HG03460 (cell line): ENCODE results near the gene MAP4K4.
A peak's percentile ranks its signal among the peaks of the same experiment; 100 is the strongest.

Experiments used
- ATAC-seq: cut with Tn5 transposase; IDR thresholded peaks from one replicate; pipeline ENCODE4 v1.9.1; 2021; ENCODE audit not compliant: unreplicated experiment

The MAP4K4 gene

DNA sequence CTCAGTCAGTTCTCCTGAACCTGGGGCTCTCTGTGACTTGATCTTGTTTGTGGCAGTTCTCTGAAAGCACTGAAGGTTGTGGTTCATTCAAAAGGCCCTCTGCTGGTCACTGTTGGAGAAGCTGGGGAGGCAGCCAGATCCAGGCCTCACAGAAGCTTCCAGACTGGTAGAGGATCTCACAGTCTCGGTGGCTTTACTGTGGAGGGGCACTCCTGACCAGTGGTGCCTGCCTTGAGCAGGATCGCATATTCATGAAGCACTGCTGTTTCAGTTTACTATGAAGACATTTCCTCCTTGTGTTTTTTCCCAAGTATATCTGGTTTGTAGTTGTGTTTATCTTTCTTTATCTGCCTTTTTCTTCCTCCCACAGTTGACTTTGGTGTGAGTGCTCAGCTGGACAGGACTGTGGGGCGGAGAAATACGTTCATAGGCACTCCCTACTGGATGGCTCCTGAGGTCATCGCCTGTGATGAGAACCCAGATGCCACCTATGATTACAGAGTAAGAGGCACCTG is 133.9 kb downstream of the MAP4K4 start:
- ATAC-seq = peak; percentile 56

DNA sequence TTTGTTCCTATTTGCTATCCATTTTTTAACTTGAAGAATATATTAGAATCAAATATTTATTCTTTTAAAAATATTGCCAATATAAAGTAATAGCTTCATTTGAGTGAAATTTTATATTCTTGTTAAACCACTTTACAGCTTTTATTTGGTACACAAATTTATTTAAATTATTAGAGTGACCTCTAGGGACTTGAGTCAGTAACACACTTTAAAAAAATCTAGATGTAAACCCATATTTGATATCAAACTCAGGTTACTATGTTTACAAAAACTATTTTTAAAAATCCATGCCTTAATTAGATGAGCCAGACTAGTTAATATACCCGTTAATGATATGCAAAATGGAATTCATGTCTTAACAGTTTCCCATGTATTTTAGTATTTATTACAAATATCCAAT is 134.6 kb downstream of the MAP4K4 start:
- no peak for ATAC-seq

DNA sequence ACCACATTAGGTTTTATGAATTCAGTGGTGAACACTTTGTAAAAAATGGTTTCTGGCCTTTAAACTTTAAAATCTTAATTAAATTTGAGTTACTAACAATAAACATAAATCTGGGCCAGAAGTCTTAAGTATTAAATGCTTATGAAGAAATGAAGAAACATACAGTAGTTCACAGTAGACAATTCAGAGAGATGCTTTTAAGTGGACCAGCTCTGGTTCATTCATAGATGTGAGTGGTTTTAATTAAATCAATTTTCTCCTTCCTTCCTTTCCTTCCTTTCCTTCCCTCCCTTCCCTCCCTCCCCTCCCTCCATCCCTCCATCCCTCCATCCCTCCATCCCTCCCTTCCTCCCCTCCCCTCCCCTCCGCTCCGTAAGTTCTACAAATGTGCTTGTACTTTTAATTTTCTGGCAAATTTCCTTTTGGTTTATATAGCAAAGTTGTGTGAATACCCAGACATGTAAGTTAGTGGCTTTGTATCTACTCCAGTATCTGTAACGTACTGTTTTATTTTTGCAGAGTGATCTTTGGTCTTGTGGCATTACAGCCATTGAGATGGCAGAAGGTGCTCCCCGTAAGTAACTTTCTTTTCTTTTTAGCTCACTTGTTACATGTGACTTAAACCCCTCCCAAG is 136.5 kb downstream of the MAP4K4 start:
- ATAC-seq = no peak

DNA sequence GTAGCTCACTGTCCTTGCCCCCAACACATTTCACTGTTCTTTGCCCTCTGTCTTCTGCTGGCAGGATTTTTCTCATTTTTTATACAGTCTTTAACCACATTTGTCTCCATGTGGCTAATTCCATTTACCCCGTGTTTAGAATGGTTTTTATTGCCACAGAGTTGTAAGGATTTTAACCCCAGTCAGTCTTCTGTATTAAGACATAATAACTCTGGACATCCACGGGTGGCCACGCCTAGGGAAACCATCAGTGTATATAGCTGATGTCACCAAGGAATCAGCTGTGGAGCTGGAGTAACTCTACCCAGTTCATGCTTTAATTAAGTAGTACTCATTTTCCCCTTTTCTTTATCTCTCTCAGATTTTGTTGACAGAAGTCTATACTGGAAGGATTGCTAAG is 139.8 kb downstream of the MAP4K4 start:
- ATAC-seq = no peak

DNA sequence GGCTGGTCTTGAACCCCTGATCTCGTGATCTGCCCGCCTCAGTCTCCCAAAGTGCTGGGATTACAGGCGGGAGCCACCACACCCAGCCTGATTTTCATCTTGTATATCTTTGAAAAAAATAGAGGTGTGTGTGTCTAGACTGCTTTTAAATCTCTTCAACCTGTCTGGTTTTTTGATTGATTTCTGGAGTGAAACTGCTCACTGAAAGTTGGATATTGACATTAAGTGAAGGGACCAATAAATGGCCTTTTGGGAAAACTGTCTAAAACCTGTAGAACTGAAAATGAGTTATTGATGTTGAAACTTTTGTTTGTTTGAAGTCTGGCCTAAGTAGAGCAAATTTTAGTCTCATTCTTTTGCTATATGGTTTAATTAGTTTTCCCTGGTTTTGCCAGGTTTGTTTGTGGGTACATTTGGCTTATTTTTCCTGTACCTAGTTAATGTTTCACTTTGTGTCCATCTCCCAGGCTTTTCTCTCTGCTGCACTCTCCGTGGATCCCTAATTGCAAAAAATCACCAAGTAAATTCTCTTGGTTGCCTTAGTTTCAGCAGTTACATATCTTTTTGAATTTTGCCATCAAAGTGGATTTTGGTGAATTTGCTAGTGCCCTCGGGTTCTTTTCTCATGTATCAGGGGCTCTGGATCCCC is 144.3 kb downstream of the MAP4K4 start:
- ATAC-seq = no peak

DNA sequence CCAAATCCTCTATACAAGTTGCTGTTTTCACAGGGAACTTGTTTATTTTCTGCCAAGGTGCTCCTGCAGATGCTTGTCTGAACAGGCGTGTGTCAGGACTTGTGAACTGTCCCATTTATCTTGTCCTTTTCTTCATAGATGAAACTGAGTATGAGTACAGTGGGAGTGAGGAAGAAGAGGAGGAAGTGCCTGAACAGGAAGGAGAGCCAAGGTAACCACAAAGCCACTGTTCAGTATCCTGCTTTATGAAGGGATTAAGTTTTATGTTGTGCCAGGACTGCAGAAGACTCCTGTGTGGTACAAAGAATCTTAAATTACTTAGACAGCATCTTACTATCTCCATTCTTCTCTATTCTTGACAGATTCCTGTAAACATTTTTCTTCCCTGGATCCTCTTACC is 145.0 kb downstream of the MAP4K4 start:
- ATAC-seq = no peak

DNA sequence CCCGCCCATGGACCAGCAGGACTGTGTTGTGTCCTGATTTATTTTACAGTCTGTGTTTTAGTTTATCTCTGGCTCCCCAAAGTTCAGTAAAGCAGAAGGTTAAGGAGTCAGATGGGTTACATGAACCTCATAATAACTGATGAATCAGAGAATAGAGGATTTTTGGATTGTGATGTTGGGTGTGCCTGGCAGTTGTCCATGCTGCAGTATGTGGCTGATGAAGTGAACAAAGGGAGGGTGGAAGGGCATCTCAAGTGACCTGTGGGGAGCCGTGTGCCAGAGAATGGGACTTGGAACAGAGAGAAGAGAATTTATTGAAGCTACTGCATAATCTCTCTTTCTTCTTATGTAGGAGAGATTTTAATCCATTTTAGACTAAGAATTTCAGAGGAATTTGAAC is 145.5 kb downstream of the MAP4K4 start:
- ATAC-seq = no peak

DNA sequence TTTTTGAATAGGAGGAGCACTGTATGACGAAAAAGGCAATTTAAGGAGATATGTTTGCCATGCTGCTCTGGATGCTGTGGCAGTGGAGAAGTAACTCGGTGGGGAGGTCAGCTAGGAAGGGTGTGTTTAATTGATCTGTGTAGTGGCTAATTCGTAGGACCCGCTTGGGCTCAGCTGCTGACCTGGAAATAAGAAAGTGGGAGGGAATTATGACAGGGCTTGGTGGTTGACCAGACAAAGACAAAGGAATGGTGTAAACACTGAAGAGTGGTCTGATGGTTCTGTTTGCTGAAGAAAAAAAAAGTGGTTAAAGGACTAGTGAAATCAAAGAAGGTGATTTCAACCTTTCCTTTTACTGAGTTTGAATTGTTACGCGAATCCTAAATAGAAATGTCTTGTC is 146.0 kb downstream of the MAP4K4 start:
- ATAC-seq = no peak

DNA sequence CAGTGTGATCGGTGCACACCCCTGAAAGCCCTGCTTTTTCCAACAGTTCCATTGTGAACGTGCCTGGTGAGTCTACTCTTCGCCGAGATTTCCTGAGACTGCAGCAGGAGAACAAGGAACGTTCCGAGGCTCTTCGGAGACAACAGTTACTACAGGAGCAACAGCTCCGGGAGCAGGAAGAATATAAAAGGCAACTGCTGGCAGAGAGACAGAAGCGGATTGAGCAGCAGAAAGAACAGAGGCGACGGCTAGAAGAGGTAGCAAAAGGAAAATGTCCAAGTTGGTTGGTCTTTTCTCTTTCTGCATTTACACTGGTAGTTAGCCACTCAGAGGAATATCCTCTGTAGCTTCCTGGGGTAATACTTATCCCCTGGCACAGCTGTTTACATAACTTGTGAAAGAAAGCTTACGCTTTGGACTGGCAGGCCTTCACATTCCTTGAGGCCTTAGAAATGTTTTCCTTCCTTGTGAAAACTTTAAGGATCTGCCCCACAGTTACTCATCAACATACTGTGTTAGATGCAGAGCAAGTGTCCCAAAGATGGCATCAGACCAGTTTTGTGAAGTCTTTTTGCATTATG is 146.6 kb downstream of the MAP4K4 start:
- no peak for ATAC-seq

DNA sequence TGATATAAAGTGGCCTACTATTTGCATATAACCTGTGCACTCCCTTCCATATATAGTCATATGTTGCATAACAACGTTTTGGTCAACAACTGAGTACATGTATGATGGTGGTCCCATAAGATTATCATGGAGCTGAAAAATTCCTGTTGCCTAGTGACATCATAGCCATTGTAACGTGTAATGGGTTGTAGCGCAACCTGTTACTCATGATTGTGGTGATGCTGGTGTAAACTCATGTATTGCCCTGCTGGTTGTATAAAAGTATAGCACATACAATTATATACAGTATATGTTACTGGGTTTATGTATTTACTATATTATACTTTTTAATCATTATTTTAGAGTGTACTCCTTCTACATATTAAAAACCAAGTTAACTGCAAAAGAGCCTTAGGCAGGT is 149.5 kb downstream of the MAP4K4 start:
- ATAC-seq = no peak

DNA sequence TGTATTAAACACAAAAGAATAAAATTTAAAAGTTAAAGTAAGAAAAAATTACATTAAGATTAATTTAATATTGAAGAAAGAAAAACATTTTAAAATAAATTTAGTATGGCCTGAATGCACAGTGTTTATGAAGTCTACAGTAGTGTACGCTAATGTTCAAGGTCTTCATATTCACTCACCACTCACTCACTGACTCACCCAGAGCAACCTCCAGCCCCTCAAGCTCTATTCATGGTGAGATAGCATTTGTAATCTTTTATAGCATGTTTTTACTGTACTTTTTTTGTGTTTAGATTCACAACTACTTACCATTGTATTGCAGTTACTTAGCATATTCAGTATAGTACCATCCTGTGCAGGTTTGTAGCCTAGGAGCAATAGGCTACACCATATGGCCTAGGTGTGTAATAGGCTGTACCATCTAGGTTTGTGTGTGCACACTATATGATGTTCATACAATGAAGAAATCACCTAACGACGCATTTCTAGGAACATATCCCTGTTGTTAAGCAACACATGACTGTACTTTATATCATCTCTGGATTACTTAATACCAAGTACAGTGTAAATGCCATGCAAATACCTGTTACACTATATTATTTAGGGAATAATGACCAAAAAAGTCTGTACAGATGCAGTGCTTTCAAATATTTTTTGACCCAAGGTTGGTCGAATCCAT is 150.3 kb downstream of the MAP4K4 start:
- ATAC-seq = no peak

DNA sequence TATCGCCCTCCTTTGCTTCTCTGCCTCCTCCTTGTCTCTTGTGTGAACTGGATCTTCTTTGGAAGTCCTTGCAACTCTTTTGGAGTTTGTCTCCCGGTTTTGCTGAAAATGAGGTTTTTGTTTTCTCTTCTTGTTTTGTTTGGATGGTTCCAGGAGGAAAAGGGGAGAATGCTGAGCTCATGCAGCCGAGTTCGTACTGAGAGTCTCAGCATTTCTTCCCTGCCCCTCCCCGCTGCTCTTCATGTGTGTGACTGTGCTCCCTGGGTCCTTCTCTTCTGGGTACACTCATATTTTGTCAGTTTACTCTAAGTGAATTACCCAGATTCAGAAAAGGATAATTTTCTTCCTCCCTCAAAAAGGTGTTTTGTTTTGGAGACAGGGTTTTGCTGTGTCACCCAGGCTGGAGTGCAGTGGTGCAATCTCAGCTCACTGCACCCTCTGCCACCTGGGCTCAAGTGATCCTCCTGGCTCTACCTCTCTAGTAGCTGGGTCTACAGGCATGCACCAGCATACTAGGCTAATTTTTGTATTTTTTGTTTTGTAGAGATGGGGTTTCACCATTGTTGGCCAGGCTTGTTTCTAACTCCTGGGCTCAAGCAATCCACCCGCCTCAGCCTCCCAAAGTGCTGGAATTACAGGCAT is 151.4 kb downstream of the MAP4K4 start:
- ATAC-seq = no peak

DNA sequence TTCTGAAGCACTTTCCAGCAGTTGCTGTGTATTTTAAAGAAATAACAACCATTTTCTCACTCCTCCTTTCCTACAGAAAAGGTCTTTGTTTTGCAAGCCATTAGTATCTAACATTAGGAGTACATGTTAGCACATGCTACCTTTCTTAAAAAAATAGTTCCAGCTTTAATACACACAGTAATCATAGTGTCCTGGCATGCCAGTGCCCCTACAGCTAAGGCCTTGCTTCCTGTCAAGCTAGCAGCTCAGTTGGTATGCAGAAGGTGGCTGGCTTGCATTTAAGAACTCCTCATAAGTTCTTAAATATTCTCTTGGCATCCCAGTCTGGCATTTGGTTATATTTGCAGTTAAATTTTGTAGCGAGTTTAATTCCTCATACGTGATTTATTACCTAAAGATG is 152.9 kb downstream of the MAP4K4 start:
- ATAC-seq = no peak

DNA sequence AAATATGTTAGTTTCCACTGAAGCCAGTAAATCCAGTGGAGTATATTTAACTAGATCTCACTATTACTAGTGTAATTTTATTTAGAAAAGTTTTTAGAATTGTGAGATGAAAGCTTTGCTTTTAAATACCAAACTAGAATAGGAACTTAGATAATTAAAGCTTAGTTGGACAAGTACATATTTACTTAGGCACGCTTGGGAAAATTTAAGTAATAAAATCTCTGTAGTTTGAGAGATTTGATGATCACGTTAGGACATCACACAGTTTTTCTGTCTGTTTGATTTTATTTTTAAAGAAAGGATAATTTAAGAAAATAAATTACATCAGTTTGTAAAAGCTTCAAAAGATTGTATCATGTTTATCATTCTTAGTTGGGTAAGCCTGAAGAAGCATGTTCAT is 153.5 kb downstream of the MAP4K4 start:
- ATAC-seq = no peak

DNA sequence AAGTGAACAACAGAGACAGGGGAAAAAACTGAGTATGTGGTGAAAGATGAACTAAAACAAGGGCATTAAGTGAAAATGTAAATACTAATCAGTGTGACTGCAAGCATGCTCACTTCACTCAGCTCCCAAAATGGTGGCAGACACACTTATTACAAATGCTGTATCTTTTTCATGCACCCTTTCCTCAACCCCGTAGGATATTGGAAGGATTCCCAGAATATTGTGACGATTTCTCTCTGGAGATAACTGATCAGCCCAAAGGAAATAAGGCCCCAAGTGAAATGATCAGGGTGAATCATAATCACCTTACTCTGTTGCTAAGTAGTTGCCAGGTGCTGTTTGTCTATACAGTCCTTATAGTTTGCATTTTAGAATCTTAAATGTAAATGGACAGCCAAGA is 155.3 kb downstream of the MAP4K4 start:
- ATAC-seq = no peak

DNA sequence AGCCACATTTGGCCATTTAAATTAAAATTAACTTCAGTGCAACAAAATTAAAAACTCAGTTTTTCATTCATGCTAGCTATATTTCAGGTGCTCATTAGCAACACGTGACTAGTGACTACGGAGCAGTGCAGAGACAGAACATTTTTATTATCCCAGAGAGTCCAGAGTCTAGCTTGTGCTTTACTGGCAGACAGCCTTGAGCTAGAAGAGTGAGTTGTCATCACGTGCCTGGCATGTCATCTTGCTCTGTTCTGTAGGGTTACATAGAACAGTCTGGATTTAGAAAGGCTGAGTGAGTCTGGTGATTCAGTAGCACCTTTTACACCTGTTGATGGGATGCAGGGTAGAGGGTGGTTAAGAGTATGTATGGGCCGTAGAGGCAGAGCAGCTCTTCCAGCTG is 157.4 kb downstream of the MAP4K4 start:
- no peak for ATAC-seq

DNA sequence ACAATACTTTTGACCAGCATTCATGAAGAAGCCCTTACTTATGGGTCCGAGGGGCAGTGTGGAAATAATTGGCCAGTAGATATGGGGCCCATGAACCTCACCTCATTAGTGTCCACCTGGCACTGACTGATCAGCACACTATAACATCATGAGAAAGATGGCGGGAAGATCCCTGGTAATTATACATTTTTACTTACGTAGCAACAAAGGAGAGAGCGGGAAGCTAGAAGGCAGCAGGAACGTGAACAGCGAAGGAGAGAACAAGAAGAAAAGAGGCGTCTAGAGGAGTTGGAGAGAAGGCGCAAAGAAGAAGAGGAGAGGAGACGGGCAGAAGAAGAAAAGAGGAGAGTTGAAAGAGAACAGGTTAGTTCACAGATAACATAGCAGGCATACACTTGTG is 158.3 kb downstream of the MAP4K4 start:
- ATAC-seq = no peak

DNA sequence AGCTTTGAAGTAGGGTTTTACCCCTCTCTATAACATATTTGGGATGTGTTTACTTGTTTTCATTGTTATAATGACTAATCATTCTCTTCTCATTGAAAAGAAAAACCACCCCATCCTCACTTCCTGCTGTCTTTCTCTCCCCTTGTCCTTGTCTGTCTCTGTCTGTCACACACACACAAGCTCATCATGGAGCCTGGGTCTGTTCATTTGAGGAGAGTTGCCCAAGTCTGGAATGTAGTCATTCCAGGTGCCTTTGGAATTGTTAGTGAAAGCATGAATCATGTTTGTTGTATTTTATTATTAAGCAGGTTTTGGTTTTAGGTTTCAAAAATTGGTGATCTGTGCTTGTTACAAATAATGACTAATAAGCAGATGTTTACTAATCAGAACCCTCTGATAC is 160.7 kb downstream of the MAP4K4 start:
- no peak for ATAC-seq

DNA sequence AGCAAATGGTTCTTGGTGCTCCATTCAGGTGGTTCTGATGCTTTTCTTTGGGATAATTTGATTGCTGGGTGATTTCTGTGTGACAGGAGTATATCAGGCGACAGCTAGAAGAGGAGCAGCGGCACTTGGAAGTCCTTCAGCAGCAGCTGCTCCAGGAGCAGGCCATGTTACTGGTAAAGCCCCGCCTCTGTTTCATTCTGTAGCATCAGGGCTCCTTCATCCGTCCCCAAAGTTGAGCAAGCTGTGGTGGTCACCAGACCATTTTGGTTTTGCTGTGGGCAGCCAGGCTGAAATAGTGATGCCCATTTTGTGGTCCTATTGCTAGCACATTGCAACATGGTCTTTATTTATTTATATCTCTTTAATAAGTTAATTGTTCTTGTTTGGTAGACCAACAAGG is 161.4 kb downstream of the MAP4K4 start:
- ATAC-seq = no peak

DNA sequence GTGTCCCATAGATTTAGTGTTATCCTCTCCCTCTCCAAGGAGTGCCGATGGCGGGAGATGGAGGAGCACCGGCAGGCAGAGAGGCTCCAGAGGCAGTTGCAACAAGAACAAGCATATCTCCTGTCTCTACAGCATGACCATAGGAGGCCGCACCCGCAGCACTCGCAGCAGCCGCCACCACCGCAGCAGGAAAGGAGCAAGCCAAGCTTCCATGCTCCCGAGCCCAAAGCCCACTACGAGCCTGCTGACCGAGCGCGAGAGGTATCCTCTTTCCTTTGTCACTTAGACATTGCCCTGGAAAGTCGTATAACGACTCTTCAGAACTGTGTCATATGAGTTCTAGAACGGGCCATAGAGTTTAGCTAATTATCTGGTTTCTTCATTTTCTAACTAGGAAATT is 162.1 kb downstream of the MAP4K4 start:
- no peak for ATAC-seq

DNA sequence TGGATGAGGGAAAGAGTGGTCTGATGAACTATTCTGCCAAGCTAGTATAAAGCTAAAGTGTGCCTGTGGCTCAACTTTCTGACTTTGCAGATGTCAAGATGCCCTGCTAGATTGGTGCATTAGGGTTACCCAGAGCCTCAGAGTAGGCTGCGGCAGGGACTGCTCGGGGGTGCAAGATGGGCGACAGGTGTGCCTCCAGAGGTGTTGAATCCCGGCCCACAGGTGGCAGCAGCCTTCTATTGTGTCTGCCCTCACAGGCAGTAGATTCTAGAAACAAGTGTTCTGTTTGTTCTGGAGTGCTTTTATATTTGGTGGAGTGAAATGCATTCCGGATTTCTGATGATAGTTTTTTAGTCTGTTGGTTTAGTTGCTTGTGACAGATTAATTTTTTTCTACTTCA is 162.7 kb downstream of the MAP4K4 start:
- ATAC-seq = no peak

DNA sequence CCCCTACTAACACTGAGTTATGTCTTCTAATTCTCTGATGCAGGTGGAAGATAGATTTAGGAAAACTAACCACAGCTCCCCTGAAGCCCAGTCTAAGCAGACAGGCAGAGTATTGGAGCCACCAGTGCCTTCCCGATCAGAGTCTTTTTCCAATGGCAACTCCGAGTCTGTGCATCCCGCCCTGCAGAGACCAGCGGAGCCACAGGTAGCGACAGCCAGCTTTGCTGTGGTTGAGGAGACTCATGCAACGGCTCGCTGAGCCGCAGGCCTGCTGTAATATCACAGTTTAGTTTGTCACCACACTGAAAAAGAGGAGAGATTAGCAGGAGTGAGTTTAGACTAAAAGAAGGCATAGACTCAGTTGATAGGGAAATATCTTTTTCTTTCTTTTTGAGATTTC is 163.3 kb downstream of the MAP4K4 start:
- no peak for ATAC-seq
